Measurements from ENCODE around the gene TBC1D2. TPM values are rescaled to one million over a fixed set of nuclear protein-coding genes. Genes with fewer than 3 reads are reported as not detected.
A peak's percentile ranks its signal among the peaks of the same experiment; 100 is the strongest.

Gene TBC1D2
- total RNA-seq, 4 donors from 2014 or later = 4.9 to 9.8 (median 7.8) TPM

GRCh38 chr9:98256756-98257155, 1.3 kb upstream of the TBC1D2 start:
- H3K36me3 ChIP-seq = peaks cover 0 to 2% of the 10 kb centered on the region in 2 donors
- WGBS, 2 donors (ENCODE audit: low coverage in 1 of 2) = 15 to 16% methylated on average over 7 to 11 of the region's 12 CpGs
- H3K9me3 ChIP-seq = no peaks in the 10 kb centered on the region
- peak overlapping the region; percentile 88 to 96 (median 92) for H3K27ac ChIP-seq
- no peaks in the 10 kb centered on the region for H3K27me3 ChIP-seq
- H3K4me3 ChIP-seq = peak overlapping the region; percentile 76 to 90
- no peak for ATAC-seq
- TF ChIP-seq CTCF (IDR thresholded peaks at IDR 0.05) (no peak), EP300 (IDR thresholded peaks at IDR 0.05) (no peak), POLR2AphosphoS5 (IDR thresholded peaks at IDR 0.05) (no peak)
- peaks cover 0 to 32% (median 21%) of the 10 kb centered on the region in 3 donors for H3K4me1 ChIP-seq

- peak overlapping the region; percentile 88 to 96 (median 92) for H3K27ac ChIP-seq
- peak overlapping the region; percentile 76 to 90 for H3K4me3 ChIP-seq
- ATAC-seq = peak; percentile 6
- no peaks in the 10 kb centered on the region for H3K27me3 ChIP-seq
- peaks cover 0 to 32% (median 21%) of the 10 kb centered on the region in 3 donors for H3K4me1 ChIP-seq
- H3K36me3 ChIP-seq = peaks cover 0 to 15% of the 10 kb centered on the region in 2 donors
- TF ChIP-seq POLR2A (IDR thresholded peaks at IDR 0.05) = no peak
- TF ChIP-seq CTCF (IDR thresholded peaks at IDR 0.05) = no peak
- no peaks in the 10 kb centered on the region for H3K9me3 ChIP-seq
- 0 to 3% methylated on average over 1 to 7 of the region's 36 CpGs for WGBS, 2 donors (ENCODE audit: low coverage in 1 of 2)
Measured at GRCh38 chr9:98255061-98255577, 330 bp downstream of the TBC1D2 start.

GRCh38 chr9:98254228-98255060, 1.0 kb downstream of the TBC1D2 start:
- Histone ChIP-seq H3K4me1 (peaks cover 0 to 32% (median 21%) of the 10 kb centered on the region in 3 donors), H3K4me3 (peak overlapping the region; percentile 76 to 90), H3K36me3 (peaks cover 0 to 20% of the 10 kb centered on the region in 2 donors), H3K27me3 (no peaks in the 10 kb centered on the region), H3K27ac (peak overlapping the region in 2 of 4 donors; percentile 88 to 91), H3K9me3 (no peaks in the 10 kb centered on the region)
- no peak for TF ChIP-seq CTCF (IDR thresholded peaks at IDR 0.05)
- no peak for TF ChIP-seq POLR2A (IDR thresholded peaks at IDR 0.05)
- no peak for TF ChIP-seq EP300 (IDR thresholded peaks at IDR 0.05)
- no peak for TF ChIP-seq POLR2AphosphoS5 (IDR thresholded peaks at IDR 0.05)
- ATAC-seq = no peak
- WGBS, 2 donors (ENCODE audit: low coverage in 1 of 2) = 40 to 48% methylated on average over 1 to 5 of the region's 5 CpGs

- no peak for ATAC-seq
- TF ChIP-seq CTCF (IDR thresholded peaks at IDR 0.05) (no peak), POLR2AphosphoS5 (IDR thresholded peaks at IDR 0.05) (no peak), POLR2A (IDR thresholded peaks at IDR 0.05) (no peak), EP300 (IDR thresholded peaks at IDR 0.05) (no peak)
- Histone ChIP-seq H3K9me3 (no peaks in the 10 kb centered on the region), H3K27ac (no peak overlapping the region), H3K4me1 (peaks cover 0 to 32% (median 21%) of the 10 kb centered on the region in 3 donors), H3K36me3 (peaks cover 0 to 28% of the 10 kb centered on the region in 2 donors), H3K27me3 (no peaks in the 10 kb centered on the region), H3K4me3 (no peak overlapping the region)
- WGBS, 2 donors (ENCODE audit: low coverage in 1 of 2) = 45 to 100% methylated on average over 1 of the region's 3 CpGs
Measured at GRCh38 chr9:98253565-98253964, 1.9 kb downstream of the TBC1D2 start.

Data from gastroesophageal sphincter (tissue), 4 donors.